Gastrocnemius medialis (tissue), 4 donors: ENCODE measurements around the gene LFNG. TPM values are rescaled to one million over a fixed set of nuclear protein-coding genes. Genes with fewer than 3 reads are reported as not detected.
A peak's percentile ranks its signal among the peaks of the same experiment; 100 is the strongest.
"Not testable (repeated sequence)": the region's sequence is repeated elsewhere in the genome, so short reads cannot be mapped to it uniquely, and the experiment has no call there.

Experiments
- ATAC-seq, 2 donors: fragments of 150-250 bp; one replicate each; pipeline ENCODE4 v1.9.1; 2016
- DNase-seq, 2 donors: peaks; one replicate each; pipeline ENCODE4 v3.0.0-alpha.2; 2019
- H3K27ac ChIP-seq, 4 donors: fragments of 200-600 bp; sonication (generic); 1 replicate in 1 of 4; 2 replicates in 3 of 4; pipeline ENCODE4 v1.5.1; 2016 to 2018; ENCODE audit warnings: mild to moderate bottlenecking in 2 of 4, moderate library complexity in 1 of 4
- H3K27me3 ChIP-seq, 3 donors: fragments of 200-600 bp; sonication (generic) in 2 of 3; 1 replicate in 1 of 3; 2 replicates in 2 of 3; pipeline versions ENCODE4 v1.5.1 to v1.6.0; 2016 to 2019; ENCODE audit warnings: mild to moderate bottlenecking in 1 of 3, moderate library complexity in 1 of 3
- H3K36me3 ChIP-seq, 2 donors: fragments of 200-600 bp; sonication (generic) in 1 of 2; one replicate each; pipeline ENCODE4 v1.5.1; 2017 to 2018
- H3K4me1 ChIP-seq, 2 donors: fragments of 200-600 bp; sonication (generic) in 1 of 2; one replicate each; pipeline ENCODE4 v1.5.1; 2016 to 2017; ENCODE audit warnings: mild to moderate bottlenecking in 2 of 2
- H3K4me3 ChIP-seq, 4 donors: fragments of 200-600 bp; sonication (generic) in 3 of 4; 1 replicate in 1 of 4; 2 replicates in 3 of 4; pipeline ENCODE4 v1.5.1; 2016 to 2019; ENCODE audit warnings: mild to moderate bottlenecking in 2 of 4
- H3K9me3 ChIP-seq, 3 donors: fragments of 200-600 bp; sonication (generic) in 2 of 3; 1 replicate in 1 of 3; 2 replicates in 2 of 3; pipeline ENCODE4 v1.5.1; 2016 to 2019
- CTCF ChIP-seq, 5 experiments: fragments of 450-650 bp in 3 of 5; fragments of 200-600 bp in 2 of 5; sonication (generic) in 2 of 5; IDR thresholded peaks in 4 of 5; conservative IDR thresholded peaks in 1 of 5; 1 replicate in 4 of 5; 2 replicates in 1 of 5; pipeline ENCODE4 v1.5.1; 2016 to 2019; ENCODE audit warnings: antibody characterized with exemption in 5 of 5, mild to moderate bottlenecking in 3 of 5, moderate library complexity in 3 of 5
- POLR2A ChIP-seq, 2 donors: fragments of 450-650 bp; IDR thresholded peaks; one replicate each; pipeline ENCODE4 v1.6.1; 2017; ENCODE audit warnings: antibody characterized with exemption in 2 of 2, mild to moderate bottlenecking in 2 of 2, moderate library complexity in 2 of 2
- in situ Hi-C, 4 donors: fragments of 200-750 bp; cut with MboI; loops; one replicate each; pipeline versions ENCODE4 v1.15.0 to v1.8.0; 2017; ENCODE audit warnings: low sequenced_read_pairs in 4 of 4
- intact Hi-C: fragments of 100-400 bp; cut with DNase I; formaldehyde crosslinking; loops from one replicate; pipeline ENCODE4 v1.15.1; 2023; ENCODE audit warnings: low total_unique reads
- total RNA-seq, 4 donors: library from RNA; depleted of rRNA; stranded (reverse); fragments of >200 nt; gene quantifications; one replicate each; pipeline versions ENCODE4 v1.1.0 to v1.2.3, GENCODE V29; 2016

LFNG gene
- total RNA-seq, 4 donors from 2014 or later: 1.0 to 5.9 (median 1.7) TPM

GRCh38 chr7:2530071-2530987 lies 10.8 kb downstream of the LFNG start:
- peak overlapping the region in 2 of 4 donors; percentile 34 to 51 for H3K27ac ChIP-seq
- ATAC-seq: peak; percentile 34 to 42
- peaks cover 5 to 10% (median 6%) of the 10 kb centered on the region in 3 donors for H3K27me3 ChIP-seq
- no peaks in the 10 kb centered on the region for H3K9me3 ChIP-seq
- H3K4me1 ChIP-seq: no peaks in the 10 kb centered on the region
- H3K4me3 ChIP-seq: no peak overlapping the region
- DNase-seq: peak in 1 of 2 donors; percentile 32
- TF ChIP-seq CTCF (IDR thresholded peaks at IDR 0.05 in 4 of 5, conservative IDR thresholded peaks at IDR 0.05 in 1 of 5): no peak
- no peak for TF ChIP-seq POLR2A (IDR thresholded peaks at IDR 0.05)
- intact Hi-C loops (no loop called here), in situ Hi-C loops (no loop called here)
- no peaks in the 10 kb centered on the region for H3K36me3 ChIP-seq

- H3K27ac ChIP-seq, H3K4me3 ChIP-seq: not testable (repeated sequence)
Measured at GRCh38 chr7:2530994-2531795, 11.6 kb downstream of the LFNG start.

GRCh38 chr7:2531796-2532110 lies 12.2 kb downstream of the LFNG start:
- H3K4me1 ChIP-seq, DNase-seq, H3K4me3 ChIP-seq, ATAC-seq, H3K27ac ChIP-seq, H3K9me3 ChIP-seq, intact Hi-C loops, in situ Hi-C loops, H3K36me3 ChIP-seq: not testable (repeated sequence)
- H3K27me3 ChIP-seq: peaks cover 5 to 10% (median 6%) of the 10 kb centered on the region in 3 donors

More at GRCh38 chr7:2530994-2531795, 11.6 kb downstream of the LFNG start:
- ATAC-seq, DNase-seq, intact Hi-C loops, H3K4me1 ChIP-seq, H3K9me3 ChIP-seq, in situ Hi-C loops, H3K36me3 ChIP-seq: not testable (repeated sequence)
- peaks cover 5 to 10% (median 6%) of the 10 kb centered on the region in 3 donors for H3K27me3 ChIP-seq

GRCh38 chr7:2532199-2532772 lies 12.7 kb downstream of the LFNG start:
- DNase-seq, ATAC-seq, H3K4me3 ChIP-seq, H3K36me3 ChIP-seq, intact Hi-C loops, in situ Hi-C loops, H3K4me1 ChIP-seq, H3K9me3 ChIP-seq, H3K27ac ChIP-seq: not testable (repeated sequence)
- H3K27me3 ChIP-seq: peaks cover 5 to 10% (median 6%) of the 10 kb centered on the region in 3 donors

GRCh38 chr7:2532816-2533215 lies 13.2 kb downstream of the LFNG start:
- in situ Hi-C loops, H3K27ac ChIP-seq, H3K4me3 ChIP-seq, H3K36me3 ChIP-seq, H3K9me3 ChIP-seq, DNase-seq, intact Hi-C loops, ATAC-seq, H3K4me1 ChIP-seq: not testable (repeated sequence)
- peaks cover 5 to 10% (median 6%) of the 10 kb centered on the region in 3 donors for H3K27me3 ChIP-seq

GRCh38 chr7:2533566-2533965 lies 14.0 kb downstream of the LFNG start:
- ATAC-seq, intact Hi-C loops, H3K4me1 ChIP-seq, H3K9me3 ChIP-seq, DNase-seq, H3K4me3 ChIP-seq, H3K27ac ChIP-seq, in situ Hi-C loops: not testable (repeated sequence)
- peaks cover 5 to 10% (median 6%) of the 10 kb centered on the region in 3 donors for H3K27me3 ChIP-seq
- peaks cover 0 to 11% of the 10 kb centered on the region in 2 donors for H3K36me3 ChIP-seq

GRCh38 chr7:2534214-2534613 lies 14.6 kb downstream of the LFNG start:
- peaks cover 5 to 10% (median 6%) of the 10 kb centered on the region in 3 donors for H3K27me3 ChIP-seq
- DNase-seq, ATAC-seq, intact Hi-C loops, H3K4me1 ChIP-seq, H3K9me3 ChIP-seq, in situ Hi-C loops, H3K4me3 ChIP-seq, H3K27ac ChIP-seq: not testable (repeated sequence)
- H3K36me3 ChIP-seq: peaks cover 0 to 17% of the 10 kb centered on the region in 2 donors

- H3K27ac ChIP-seq, H3K9me3 ChIP-seq, DNase-seq, ATAC-seq, H3K4me1 ChIP-seq, H3K4me3 ChIP-seq, in situ Hi-C loops, H3K27me3 ChIP-seq, intact Hi-C loops: not testable (repeated sequence)
- peaks cover 0 to 30% of the 10 kb centered on the region in 2 donors for H3K36me3 ChIP-seq
Measured at GRCh38 chr7:2535872-2536627, 16.5 kb downstream of the LFNG start.
